Activated naive CD8-positive, alpha-beta T cell treated with anti-CD3 and anti-CD28 coated beads, Interleukin-2, amount 50 U/mL, for 24 hours (primary cell): ENCODE results near the gene SLC23A3.

ENCODE experiments used
- ATAC-seq: fragments of 150-1000 bp; cut with Tn5 transposase; one replicate; pipeline ENCODE4 v1.10.0; 2021
- DNase-seq: peaks from one replicate; pipeline ENCODE4 v3.0.0; 2021
- H3K27ac Mint-ChIP-seq: one replicate; pipeline ENCODE4 v1.8.0; 2021; ENCODE audit warnings: mild to moderate bottlenecking, mixed read lengths
- H3K27me3 Mint-ChIP-seq: one replicate; pipeline ENCODE4 v1.8.0; 2021; ENCODE audit warnings: mixed read lengths
- H3K36me3 Mint-ChIP-seq: one replicate; pipeline ENCODE4 v1.8.0; 2021; ENCODE audit warnings: low read depth, mixed read lengths
- H3K4me1 Mint-ChIP-seq: one replicate; pipeline ENCODE4 v1.8.0; 2021; ENCODE audit warnings: mixed read lengths
- H3K4me3 Mint-ChIP-seq: one replicate; pipeline ENCODE4 v1.8.0; 2021; ENCODE audit warnings: mild to moderate bottlenecking, moderate library complexity, mixed read lengths
- H3K9me3 Mint-ChIP-seq: one replicate; pipeline ENCODE4 v1.8.0; 2021; ENCODE audit warnings: mixed read lengths

SLC23A3 gene

GRCh38 chr2:219174146-219174545, 4.3 kb upstream of the SLC23A3 start:
- peak overlapping the region; percentile 69 for H3K27ac Mint-ChIP-seq
- DNase-seq (no peak), ATAC-seq (no peak)
- no peaks in the 10 kb centered on the region for H3K9me3 Mint-ChIP-seq
- peaks cover 13% of the 10 kb centered on the region for H3K36me3 Mint-ChIP-seq
- H3K27me3 Mint-ChIP-seq: no peaks in the 10 kb centered on the region
- peak overlapping the region; percentile 21 for H3K4me3 Mint-ChIP-seq
- peaks cover 52% of the 10 kb centered on the region for H3K4me1 Mint-ChIP-seq

GRCh38 chr2:219173176-219173575, 3.3 kb upstream of the SLC23A3 start:
- ATAC-seq (no peak), DNase-seq (no peak)
- no peak overlapping the region for H3K4me3 Mint-ChIP-seq
- peaks cover 46% of the 10 kb centered on the region for H3K4me1 Mint-ChIP-seq
- H3K36me3 Mint-ChIP-seq: peaks cover 13% of the 10 kb centered on the region
- no peak overlapping the region for H3K27ac Mint-ChIP-seq
- H3K9me3 Mint-ChIP-seq: no peaks in the 10 kb centered on the region
- H3K27me3 Mint-ChIP-seq: no peaks in the 10 kb centered on the region

GRCh38 chr2:219172231-219173154, 2.7 kb upstream of the SLC23A3 start:
- no peak for ATAC-seq
- peaks cover 10% of the 10 kb centered on the region for H3K36me3 Mint-ChIP-seq
- peaks cover 44% of the 10 kb centered on the region for H3K4me1 Mint-ChIP-seq
- no peak overlapping the region for H3K4me3 Mint-ChIP-seq
- no peaks in the 10 kb centered on the region for H3K9me3 Mint-ChIP-seq
- no peak for DNase-seq
- no peaks in the 10 kb centered on the region for H3K27me3 Mint-ChIP-seq
- no peak overlapping the region for H3K27ac Mint-ChIP-seq

GRCh38 chr2:219171231-219171651, 1.4 kb upstream of the SLC23A3 start:
- no peaks in the 10 kb centered on the region for H3K27me3 Mint-ChIP-seq
- H3K4me3 Mint-ChIP-seq: no peak overlapping the region
- no peak overlapping the region for H3K27ac Mint-ChIP-seq
- ATAC-seq: no peak
- peaks cover 10% of the 10 kb centered on the region for H3K36me3 Mint-ChIP-seq
- peak; percentile 32 for DNase-seq
- no peaks in the 10 kb centered on the region for H3K9me3 Mint-ChIP-seq
- peaks cover 40% of the 10 kb centered on the region for H3K4me1 Mint-ChIP-seq

- peaks cover 19% of the 10 kb centered on the region for H3K4me1 Mint-ChIP-seq
- ATAC-seq: no peak
- H3K4me3 Mint-ChIP-seq: no peak overlapping the region
- H3K27ac Mint-ChIP-seq: no peak overlapping the region
- H3K36me3 Mint-ChIP-seq: peaks cover 6% of the 10 kb centered on the region
- no peaks in the 10 kb centered on the region for H3K9me3 Mint-ChIP-seq
- H3K27me3 Mint-ChIP-seq: no peaks in the 10 kb centered on the region
- DNase-seq: no peak
Observed at GRCh38 chr2:219168932-219169331, 897 bp downstream of the SLC23A3 start.

- Mint-ChIP-seq H3K27me3 (no peaks in the 10 kb centered on the region), H3K9me3 (no peaks in the 10 kb centered on the region), H3K4me1 (peaks cover 18% of the 10 kb centered on the region), H3K27ac (no peak overlapping the region), H3K36me3 (peaks cover 4% of the 10 kb centered on the region), H3K4me3 (no peak overlapping the region)
- no peak for ATAC-seq
- DNase-seq: no peak
Observed at GRCh38 chr2:219168526-219168925, 1.3 kb downstream of the SLC23A3 start.

- H3K27me3 Mint-ChIP-seq: no peaks in the 10 kb centered on the region
- no peaks in the 10 kb centered on the region for H3K9me3 Mint-ChIP-seq
- peaks cover 2% of the 10 kb centered on the region for H3K36me3 Mint-ChIP-seq
- H3K4me3 Mint-ChIP-seq: no peak overlapping the region
- DNase-seq (no peak), ATAC-seq (no peak)
- H3K27ac Mint-ChIP-seq: no peak overlapping the region
- H3K4me1 Mint-ChIP-seq: peaks cover 18% of the 10 kb centered on the region
Observed at GRCh38 chr2:219167997-219168396, 1.8 kb downstream of the SLC23A3 start.

GRCh38 chr2:219165058-219165911, 4.5 kb downstream of the SLC23A3 start:
- ATAC-seq (no peak), DNase-seq (no peak)
- peaks cover 14% of the 10 kb centered on the region for H3K4me1 Mint-ChIP-seq
- no peaks in the 10 kb centered on the region for H3K27me3 Mint-ChIP-seq
- no peaks in the 10 kb centered on the region for H3K9me3 Mint-ChIP-seq
- H3K4me3 Mint-ChIP-seq: no peak overlapping the region
- peaks cover 2% of the 10 kb centered on the region for H3K36me3 Mint-ChIP-seq
- H3K27ac Mint-ChIP-seq: no peak overlapping the region

- ATAC-seq: no peak
Observed at GRCh38 chr2:219163156-219163555, 6.7 kb downstream of the SLC23A3 start.

GRCh38 chr2:219161097-219161496, 8.7 kb downstream of the SLC23A3 start:
- ATAC-seq (no peak), DNase-seq (no peak)
- Mint-ChIP-seq H3K36me3 (peaks cover 12% of the 10 kb centered on the region), H3K4me3 (peak overlapping the region; percentile 86), H3K27me3 (no peaks in the 10 kb centered on the region), H3K9me3 (no peaks in the 10 kb centered on the region), H3K4me1 (peaks cover 19% of the 10 kb centered on the region), H3K27ac (peak overlapping the region; percentile 95)

More at GRCh38 chr2:219163156-219163555, 6.7 kb downstream of the SLC23A3 start:
- Mint-ChIP-seq H3K4me1 (peaks cover 19% of the 10 kb centered on the region), H3K36me3 (peaks cover 2% of the 10 kb centered on the region), H3K27me3 (no peaks in the 10 kb centered on the region), H3K4me3 (no peak overlapping the region), H3K27ac (no peak overlapping the region), H3K9me3 (no peaks in the 10 kb centered on the region)
- no peak for DNase-seq

- Mint-ChIP-seq H3K27ac (peak within 1 kb of the TSS; percentile 95), H3K4me1 (peaks cover 19% of the 10 kb centered on the region), H3K4me3 (peak within 1 kb of the TSS; percentile 86), H3K9me3 (no peaks in the 10 kb centered on the region), H3K27me3 (no peaks in the 10 kb centered on the region), H3K36me3 (peaks cover 10% of the 10 kb centered on the region)
- DNase-seq: peak; percentile 96
- peak; percentile 93 for ATAC-seq
Observed at GRCh38 chr2:219160186-219161017, 9.4 kb downstream of the SLC23A3 start, which contains the start of gene NHEJ1. NHEJ1 (minus strand) TSS chr2:219160815; CDS start chr2:219158362, 2,453 bp downstream.

- ATAC-seq: no peak
- H3K27ac Mint-ChIP-seq: peak overlapping the region; percentile 95
- no peaks in the 10 kb centered on the region for H3K27me3 Mint-ChIP-seq
- peaks cover 10% of the 10 kb centered on the region for H3K36me3 Mint-ChIP-seq
- peaks cover 19% of the 10 kb centered on the region for H3K4me1 Mint-ChIP-seq
- DNase-seq: no peak
- H3K9me3 Mint-ChIP-seq: no peaks in the 10 kb centered on the region
- peak overlapping the region; percentile 86 for H3K4me3 Mint-ChIP-seq
Observed at GRCh38 chr2:219159771-219160185, 10.1 kb downstream of the SLC23A3 start.

- H3K4me3 Mint-ChIP-seq: no peak overlapping the region
- H3K27ac Mint-ChIP-seq: no peak overlapping the region
- no peaks in the 10 kb centered on the region for H3K27me3 Mint-ChIP-seq
- no peaks in the 10 kb centered on the region for H3K9me3 Mint-ChIP-seq
- no peak for ATAC-seq
- peaks cover 15% of the 10 kb centered on the region for H3K36me3 Mint-ChIP-seq
- DNase-seq: no peak
- peaks cover 19% of the 10 kb centered on the region for H3K4me1 Mint-ChIP-seq
Observed at GRCh38 chr2:219158586-219158985, 11.2 kb downstream of the SLC23A3 start.

GRCh38 chr2:219158025-219158424, 11.8 kb downstream of the SLC23A3 start:
- no peak for DNase-seq
- Mint-ChIP-seq H3K9me3 (no peaks in the 10 kb centered on the region), H3K36me3 (peaks cover 15% of the 10 kb centered on the region), H3K27ac (no peak overlapping the region), H3K4me3 (no peak overlapping the region), H3K4me1 (peaks cover 19% of the 10 kb centered on the region), H3K27me3 (no peaks in the 10 kb centered on the region)
- no peak for ATAC-seq
